Gastrocnemius medialis (tissue), 4 donors: Measurements from ENCODE around the gene PPT1.

Source experiments
- CTCF ChIP-seq, 5 experiments: fragments of 450-650 bp in 3 of 5; fragments of 200-600 bp in 2 of 5; sonication (generic) in 2 of 5; IDR thresholded peaks in 4 of 5; conservative IDR thresholded peaks in 1 of 5; 1 replicate in 4 of 5; 2 replicates in 1 of 5; pipeline ENCODE4 v1.5.1; 2016 to 2019; ENCODE audit warnings: antibody characterized with exemption in 5 of 5, mild to moderate bottlenecking in 3 of 5, moderate library complexity in 3 of 5
- POLR2A ChIP-seq, 2 donors: fragments of 450-650 bp; IDR thresholded peaks; one replicate each; pipeline ENCODE4 v1.6.1; 2017; ENCODE audit warnings: antibody characterized with exemption in 2 of 2, mild to moderate bottlenecking in 2 of 2, moderate library complexity in 2 of 2

GRCh38 chr1:40050863-40051262 is 46.2 kb downstream of the PPT1 start:
- TF ChIP-seq CTCF (IDR thresholded peaks at IDR 0.05 in 4 of 5, conservative IDR thresholded peaks at IDR 0.05 in 1 of 5) (no peak), POLR2A (IDR thresholded peaks at IDR 0.05) (no peak)
